Thyroid gland (tissue), 4 donors: ENCODE data around the gene POLR3GL. TPM values are rescaled to one million over a fixed set of nuclear protein-coding genes. Genes with fewer than 3 reads are reported as not detected.

Source experiments
- DNase-seq, 2 donors: peaks; one replicate each; pipeline ENCODE4 v3.0.0-alpha.2; 2019
- H3K27ac ChIP-seq, 3 donors: fragments of 200-600 bp; sonication (generic); 1 replicate in 2 of 3; 2 replicates in 1 of 3; pipeline ENCODE4 v1.5.1; 2016 to 2019; ENCODE audit warnings: mild to moderate bottlenecking in 1 of 3, moderate library complexity in 1 of 3
- H3K27me3 ChIP-seq: fragments of 200-600 bp; sonication (generic); one replicate; pipeline ENCODE4 v1.5.1; 2019
- H3K36me3 ChIP-seq, 2 donors: fragments of 200-600 bp; sonication (generic); one replicate each; pipeline ENCODE4 v1.5.1; 2016 to 2019
- H3K4me1 ChIP-seq, 2 donors: fragments of 200-600 bp; sonication (generic); one replicate each; pipeline ENCODE4 v1.5.1; 2017 to 2019
- H3K4me3 ChIP-seq, 3 donors: fragments of 200-600 bp; sonication (generic); replicated peaks in 1 of 3; 1 replicate in 2 of 3; 2 replicates in 1 of 3; pipeline ENCODE4 v1.5.1; 2016; ENCODE audit warnings: mild to moderate bottlenecking in 1 of 3
- H3K9me3 ChIP-seq: fragments of 200-600 bp; sonication (generic); one replicate; pipeline ENCODE4 v1.5.1; 2017
- CTCF ChIP-seq, 6 experiments: fragments of 200-600 bp in 3 of 6; fragments of 450-650 bp in 3 of 6; sonication (generic) in 3 of 6; IDR thresholded peaks; one replicate each; pipeline ENCODE4 v1.5.1; 2016 to 2019; ENCODE audit warnings: antibody characterized with exemption in 6 of 6, mild to moderate bottlenecking in 2 of 6, inconsistent platforms in 1 of 6, moderate library complexity in 1 of 6
- POLR2A ChIP-seq, 2 donors: fragments of 450-650 bp; IDR thresholded peaks; one replicate each; pipeline ENCODE4 v1.6.1; 2017; ENCODE audit warnings: antibody characterized with exemption in 2 of 2, mild to moderate bottlenecking in 2 of 2, moderate library complexity in 1 of 2
- WGBS, 2 donors: methylation state at CpG; one replicate each; pipeline ENCODE4 v1.1.5; 2017; 5-methylcytosine and 5-hydroxymethylcytosine counted together
- intact Hi-C: fragments of 100-400 bp; cut with DNase I; formaldehyde crosslinking; loops from one replicate; pipeline ENCODE4 v1.15.1; 2023
- total RNA-seq, 4 donors: library from RNA; depleted of rRNA; stranded (reverse); fragments of >200 nt; gene quantifications; one replicate each; pipeline ENCODE4 v1.2.3, GENCODE V29; 2016

The POLR3GL gene
- total RNA-seq, 4 donors from 2014 or later, result 12.5 to 36.4 (median 22.7) TPM

GRCh38 chr1:145949219-145949618 is 15.3 kb upstream of the POLR3GL start:
- no peaks in the 10 kb centered on the region for H3K36me3 ChIP-seq
- H3K27me3 ChIP-seq, result no peaks in the 10 kb centered on the region
- no peak overlapping the region for H3K4me3 ChIP-seq
- TF ChIP-seq CTCF (IDR thresholded peaks at IDR 0.05) (no peak), POLR2A (IDR thresholded peaks at IDR 0.05) (no peak)
- no peak overlapping the region for H3K27ac ChIP-seq
- DNase-seq, result no peak
- no peaks in the 10 kb centered on the region for H3K9me3 ChIP-seq
- 95 to 97% methylated on average over 4 of the region's 4 CpGs for WGBS, 2 donors
- H3K4me1 ChIP-seq, result peaks cover 0 to 6% of the 10 kb centered on the region in 2 donors
- intact Hi-C loops, result no loop called here

GRCh38 chr1:145951526-145951925 is 13.0 kb upstream of the POLR3GL start:
- H3K27me3 ChIP-seq, result no peaks in the 10 kb centered on the region
- no peak for DNase-seq
- H3K9me3 ChIP-seq, result no peaks in the 10 kb centered on the region
- intact Hi-C loops, result no loop called here
- H3K4me1 ChIP-seq, result peaks cover 10 to 16% of the 10 kb centered on the region in 2 donors
- 88 to 90% methylated on average over 1 of the region's 1 CpG for WGBS, 2 donors
- no peak overlapping the region for H3K4me3 ChIP-seq
- no peak overlapping the region for H3K27ac ChIP-seq
- TF ChIP-seq CTCF (IDR thresholded peaks at IDR 0.05), result no peak
- TF ChIP-seq POLR2A (IDR thresholded peaks at IDR 0.05), result no peak
- no peaks in the 10 kb centered on the region for H3K36me3 ChIP-seq

GRCh38 chr1:145952903-145953302 is 11.6 kb upstream of the POLR3GL start:
- intact Hi-C loops, result no loop called here
- WGBS, 2 donors, result 100% methylated on average over 3 of the region's 3 CpGs
- no peaks in the 10 kb centered on the region for H3K9me3 ChIP-seq
- TF ChIP-seq POLR2A (IDR thresholded peaks at IDR 0.05) (no peak), CTCF (IDR thresholded peaks at IDR 0.05) (no peak)
- no peak overlapping the region for H3K27ac ChIP-seq
- no peak overlapping the region for H3K4me3 ChIP-seq
- H3K36me3 ChIP-seq, result no peaks in the 10 kb centered on the region
- DNase-seq, result no peak
- peaks cover 14 to 21% of the 10 kb centered on the region in 2 donors for H3K4me1 ChIP-seq
- H3K27me3 ChIP-seq, result no peaks in the 10 kb centered on the region

- 85 to 95% methylated on average over 6 of the region's 6 CpGs for WGBS, 2 donors
- DNase-seq, result no peak
- no peak overlapping the region for H3K4me3 ChIP-seq
- H3K27ac ChIP-seq, result no peak overlapping the region
- H3K27me3 ChIP-seq, result no peaks in the 10 kb centered on the region
- peaks cover 18 to 21% of the 10 kb centered on the region in 2 donors for H3K4me1 ChIP-seq
- intact Hi-C loops, result no loop called here
- H3K9me3 ChIP-seq, result no peaks in the 10 kb centered on the region
- TF ChIP-seq POLR2A (IDR thresholded peaks at IDR 0.05) (no peak), CTCF (IDR thresholded peaks at IDR 0.05) (no peak)
- H3K36me3 ChIP-seq, result no peaks in the 10 kb centered on the region
These were observed 10.6 kb upstream of the POLR3GL start for GRCh38 chr1:145953861-145954260.

- Histone ChIP-seq H3K36me3 (no peaks in the 10 kb centered on the region), H3K4me3 (no peak overlapping the region), H3K27ac (peak overlapping the region in 2 of 3 donors; percentile 90 to 96), H3K27me3 (no peaks in the 10 kb centered on the region), H3K4me1 (peaks cover 18 to 21% of the 10 kb centered on the region in 2 donors), H3K9me3 (no peaks in the 10 kb centered on the region)
- TF ChIP-seq POLR2A (IDR thresholded peaks at IDR 0.05) (no peak), CTCF (IDR thresholded peaks at IDR 0.05) (no peak)
- WGBS, 2 donors, result 48 to 52% methylated on average over 2 of the region's 2 CpGs
- no peak for DNase-seq
- intact Hi-C loops, result loop anchor here (5.0 kb wide), 1 partner anchor 38 kb away; the partner anchor contains the start of gene PEX11B
These were observed 9.1 kb upstream of the POLR3GL start for GRCh38 chr1:145955436-145955835.
